ENCODE results near the gene PPAN.

- no peak for TF ChIP-seq CTCF (IDR thresholded peaks at IDR 0.05)
- no peak for TF ChIP-seq SIN3A (IDR thresholded peaks at IDR 0.05; ENCODE audit: borderline replicate concordance, insufficient read depth, low read depth, low read length)
- no peak for TF ChIP-seq POLR2AphosphoS5 (IDR thresholded peaks at IDR 0.05; ENCODE audit: low read depth, low read length)
These were observed 10.1 kb downstream of the PPAN start for GRCh38 chr19:10116085-10116865.
